GM19238 (cell line): ENCODE data around the gene ZSCAN1.
"Not testable (repeated sequence)": the region's sequence is repeated elsewhere in the genome, so short reads cannot be mapped to it uniquely, and the experiment has no call there.

Experiments
- DNase-seq: peaks from one replicate; pipeline ENCODE4 v3.0.0; 2011; ENCODE audit warnings: low spot score; ENCODE audit not compliant: insufficient read length

The ZSCAN1 gene

GRCh38 chr19:58033741-58034476 is at the start of gene ZSCAN1:
Gene ZSCAN1, plus strand, starts transcription at chr19:58034025. Its CDS starts 3,812 bp downstream, at chr19:58037837.
- DNase-seq = no peak

GRCh38 chr19:57992841-57993240 is 41.0 kb upstream of the ZSCAN1 start:
- DNase-seq = no peak

GRCh38 chr19:58000677-58001076 is 33.1 kb upstream of the ZSCAN1 start:
- no peak for DNase-seq

GRCh38 chr19:58001895-58002369 is 31.9 kb upstream of the ZSCAN1 start:
- no peak for DNase-seq

GRCh38 chr19:58002384-58003173 is 31.2 kb upstream of the ZSCAN1 start, which contains the start of gene ZNF606:
Gene ZNF606, minus strand, starts transcription at chr19:58002820. Its CDS starts 1,501 bp downstream, at chr19:58001319.
- peak; percentile 90 for DNase-seq

- no peak for DNase-seq
Observed at GRCh38 chr19:58003174-58003828, 30.5 kb upstream of the ZSCAN1 start.

- no peak for DNase-seq
Observed at GRCh38 chr19:58007285-58007684, 26.5 kb upstream of the ZSCAN1 start.

- DNase-seq = not testable (repeated sequence)
Observed at GRCh38 chr19:58008877-58009276, 24.9 kb upstream of the ZSCAN1 start.

GRCh38 chr19:58009301-58009665 is 24.5 kb upstream of the ZSCAN1 start:
- no peak for DNase-seq

GRCh38 chr19:58009666-58010301 is 24.0 kb upstream of the ZSCAN1 start:
- peak; percentile 49 for DNase-seq

- DNase-seq = no peak
Observed at GRCh38 chr19:58010507-58010906, 23.3 kb upstream of the ZSCAN1 start.

- no peak for DNase-seq
Observed at GRCh38 chr19:58014141-58014540, 19.7 kb upstream of the ZSCAN1 start.

GRCh38 chr19:58020129-58020528 is 13.7 kb upstream of the ZSCAN1 start:
- no peak for DNase-seq

- DNase-seq = no peak
Observed at GRCh38 chr19:58021541-58022282, 12.1 kb upstream of the ZSCAN1 start.

- DNase-seq = no peak
Observed at GRCh38 chr19:58022283-58022660, 11.6 kb upstream of the ZSCAN1 start.

- no peak for DNase-seq
Observed at GRCh38 chr19:58024661-58025060, 9.2 kb upstream of the ZSCAN1 start.

GRCh38 chr19:58034477-58034793 is 610 bp downstream of the ZSCAN1 start:
- DNase-seq = no peak

GRCh38 chr19:58035863-58036262 is 2.0 kb downstream of the ZSCAN1 start:
- no peak for DNase-seq

GRCh38 chr19:58037927-58038687 is 4.3 kb downstream of the ZSCAN1 start:
- DNase-seq = no peak

GRCh38 chr19:58038688-58039204 is 4.9 kb downstream of the ZSCAN1 start:
- no peak for DNase-seq
